Erythroblast (primary cell): ENCODE results near the gene SLFN12L.

Experiments
- GATA1 ChIP-seq: IDR thresholded peaks from 2 replicates; pipeline ENCODE4 v1.6.1; 2011; ENCODE audit warnings: low read depth, mild to moderate bottlenecking, control low read depth, low read length, moderate library complexity
- POLR2A ChIP-seq: IDR thresholded peaks from 2 replicates; pipeline ENCODE4 v1.6.1; 2011; ENCODE audit warnings: mild to moderate bottlenecking, low read length

DNA sequence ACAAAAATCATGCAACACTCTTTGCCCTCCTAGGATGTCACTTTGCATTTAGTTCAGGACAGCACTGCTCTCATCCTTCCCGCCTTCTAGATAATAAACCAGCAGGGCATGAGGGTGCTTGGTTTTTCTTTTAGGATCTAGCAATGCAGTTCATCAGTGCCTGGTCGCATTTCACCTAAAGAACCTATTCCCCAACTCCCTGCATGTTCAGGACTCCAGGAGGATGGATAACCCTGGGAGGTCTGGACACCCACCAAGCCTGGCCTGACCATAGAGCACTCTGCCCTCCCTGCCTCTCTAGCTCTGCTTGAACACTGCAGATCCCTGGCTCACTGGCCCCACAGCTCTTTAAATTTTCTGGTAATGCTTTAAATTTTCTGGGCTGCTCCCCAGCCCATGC, 107.8 kb downstream of the SLFN12L start:
- no peak for TF ChIP-seq POLR2A
- no peak for TF ChIP-seq GATA1
